ENCODE results near the gene NBPF1. TPM values are rescaled to one million over a fixed set of nuclear protein-coding genes. Genes with fewer than 3 reads are reported as not detected.
A peak's percentile ranks its signal among the peaks of the same experiment; 100 is the strongest.

NBPF1 gene
- total and polyA plus RNA-seq, 9 of the 15 experiments (the other 6 are each of a cell fraction or from before 2014, with no cell fraction given) = 5.2 to 42.6 (median 24.1) TPM

GRCh38 chr1:16615253-16616252 is 2.2 kb upstream of the NBPF1 start (continued):
- TF ChIP-seq ARID3A (IDR thresholded peaks at IDR 0.05; ENCODE audit: borderline replicate concordance, low read depth, low read length) (peak; percentile 3; the same call in 1 of the 2 replicates), HDAC8 (tag; IDR thresholded peaks at IDR 0.05) (no peak), ID3 (CRISPR knock-in tag; IDR thresholded peaks at IDR 0.05) (no peak), ID3 (tag; IDR thresholded peaks at IDR 0.05) (peak; percentile 61; the same call in 1 of the 2 replicates), ZNF140 (CRISPR knock-in tag; IDR thresholded peaks at IDR 0.05) (peak; percentile 70; the same call in 1 of the 2 replicates), RFX7 (CRISPR knock-in tag; IDR thresholded peaks at IDR 0.05) (peak; percentile 39), CXXC5 (CRISPR knock-in tag; IDR thresholded peaks at IDR 0.05) (peak; percentile 73), PHF8 (IDR thresholded peaks at IDR 0.05; ENCODE audit: borderline replicate concordance, low read length) (no peak), NCOA6 (IDR thresholded peaks at IDR 0.05) (no peak), DEAF1 (CRISPR knock-in tag; IDR thresholded peaks at IDR 0.05) (peak; percentile 53), ZNF583 (CRISPR knock-in tag; IDR thresholded peaks at IDR 0.05) (peak; percentile 94), ZBTB9 (CRISPR knock-in tag; IDR thresholded peaks at IDR 0.05) (peak; percentile 91), ZNF551 (CRISPR knock-in tag; IDR thresholded peaks at IDR 0.05) (no peak), RREB1 (CRISPR knock-in tag; IDR thresholded peaks at IDR 0.05) (peak; percentile 95)
